NCI-H128 (cell line): ENCODE data around the gene TUBA8.
"Not testable (repeated sequence)": the region's sequence is repeated elsewhere in the genome, so short reads cannot be mapped to it uniquely, and the experiment has no call there.

Experiments
- DNase-seq: peaks from one replicate; lab custom pipeline; 2025; ENCODE audit not compliant: unreplicated experiment; lab: John Stamatoyannopoulos, UW

TUBA8 gene

GRCh38 chr22:18105981-18106380, 4.6 kb upstream of the TUBA8 start:
- not testable (repeated sequence) for DNase-seq

GRCh38 chr22:18106550-18107341, 3.9 kb upstream of the TUBA8 start:
- not testable (repeated sequence) for DNase-seq

- no peak for DNase-seq
Observed at GRCh38 chr22:18108187-18108586, 2.4 kb upstream of the TUBA8 start.

DNA sequence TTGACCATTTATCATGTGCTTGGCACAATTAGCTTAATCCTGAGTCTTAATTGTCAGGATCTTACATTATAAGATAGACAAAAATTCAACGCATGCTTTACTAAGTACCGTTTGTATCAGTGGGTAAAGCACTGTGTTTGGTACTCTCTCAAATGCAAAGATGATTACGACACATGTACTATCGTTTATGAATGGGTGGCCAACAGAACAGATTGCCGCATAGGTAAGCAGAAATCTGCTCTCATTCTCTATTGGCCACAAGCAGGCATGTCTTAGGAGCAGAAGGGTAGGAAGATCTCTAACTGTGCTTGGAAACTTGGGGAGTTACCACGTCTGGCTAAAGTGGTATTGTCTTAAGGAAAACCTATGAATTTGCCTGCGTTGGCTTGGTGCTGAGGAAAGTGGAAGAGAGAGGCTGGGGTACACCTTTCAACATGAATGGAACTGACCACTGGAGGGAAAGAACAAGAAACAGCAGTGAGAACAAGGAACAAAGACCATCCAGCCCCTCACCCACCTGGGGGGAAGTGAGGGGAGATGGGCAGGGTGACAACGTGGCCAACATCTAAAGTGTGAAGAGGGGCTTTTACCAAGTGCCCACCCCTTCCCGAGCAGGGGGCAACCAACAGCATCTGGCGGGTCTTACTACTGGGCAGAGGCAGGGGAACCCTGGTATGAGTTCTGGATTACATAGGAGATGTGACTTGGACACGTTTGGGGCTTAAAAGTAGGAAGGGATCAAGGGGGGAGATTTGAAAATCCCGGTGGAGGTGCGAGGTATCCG, 1.0 kb upstream of the TUBA8 start:
- no peak for DNase-seq

DNA sequence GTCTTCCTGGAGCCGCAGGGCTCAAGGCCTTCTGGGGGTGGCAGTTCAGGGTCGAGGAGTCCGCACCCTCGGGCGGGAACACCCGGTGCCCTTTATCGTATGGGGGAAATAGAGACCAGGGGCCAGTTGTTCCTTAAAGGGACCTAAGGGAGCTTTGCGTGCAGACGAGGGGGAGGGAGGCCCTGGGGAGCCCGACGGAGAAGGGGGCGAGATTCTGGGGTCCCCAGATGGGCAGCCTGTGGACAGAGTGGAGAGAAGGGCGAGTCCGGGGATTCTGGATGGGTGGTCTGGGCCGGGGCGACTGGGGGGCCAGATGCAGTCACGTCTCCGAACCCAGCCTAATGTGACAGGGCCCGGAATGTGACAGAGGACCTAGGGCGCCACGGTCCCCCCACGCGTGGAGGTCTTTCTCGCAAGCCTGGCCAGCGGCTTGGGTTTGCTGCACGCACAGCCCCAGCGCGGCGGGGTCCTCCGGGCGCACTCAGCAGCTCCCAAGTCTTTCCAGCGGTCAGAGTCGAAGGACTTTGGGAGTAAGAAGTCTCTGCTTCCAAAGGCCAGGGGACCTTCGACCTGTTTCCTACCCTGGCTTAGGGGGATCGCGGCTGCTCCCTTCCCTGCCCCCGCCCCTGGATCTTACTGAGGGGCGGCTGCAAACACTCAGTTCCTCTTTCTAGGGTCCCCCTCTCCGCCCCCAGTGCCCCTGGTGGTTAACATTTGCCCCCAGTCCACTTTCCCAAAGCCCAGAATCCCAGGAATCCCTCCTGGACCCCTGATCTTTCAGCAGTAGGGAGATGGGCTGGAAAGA, 547 bp downstream of the TUBA8 start:
- DNase-seq = no peak

DNA sequence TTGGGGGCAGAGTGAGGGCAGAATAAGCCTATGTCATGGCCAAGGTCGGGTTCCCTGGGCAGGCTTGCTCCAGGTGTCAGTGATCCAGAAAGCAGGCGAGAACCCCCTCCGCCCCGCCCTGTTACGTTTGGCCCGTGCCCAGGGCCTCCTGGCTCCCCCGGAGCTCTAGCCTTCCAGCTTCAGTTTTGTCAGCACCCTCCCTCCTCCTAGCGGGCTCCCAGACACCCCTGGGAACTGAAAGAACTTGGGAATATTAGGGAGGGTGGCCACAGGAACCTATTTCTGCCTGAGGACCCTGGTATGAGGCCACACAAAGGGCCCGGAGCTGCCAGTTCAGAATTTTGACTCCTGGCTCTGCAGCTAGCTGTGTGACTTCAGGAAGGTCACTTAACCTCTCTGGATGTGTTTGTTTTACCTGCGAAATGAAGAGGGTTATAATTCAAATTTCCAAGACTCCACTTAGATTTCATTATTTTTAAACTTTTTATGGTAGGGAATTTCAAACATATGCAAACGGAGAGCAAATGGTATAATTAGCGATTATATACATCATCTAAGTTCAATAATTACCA, 1.2 kb downstream of the TUBA8 start:
- no peak for DNase-seq

DNA sequence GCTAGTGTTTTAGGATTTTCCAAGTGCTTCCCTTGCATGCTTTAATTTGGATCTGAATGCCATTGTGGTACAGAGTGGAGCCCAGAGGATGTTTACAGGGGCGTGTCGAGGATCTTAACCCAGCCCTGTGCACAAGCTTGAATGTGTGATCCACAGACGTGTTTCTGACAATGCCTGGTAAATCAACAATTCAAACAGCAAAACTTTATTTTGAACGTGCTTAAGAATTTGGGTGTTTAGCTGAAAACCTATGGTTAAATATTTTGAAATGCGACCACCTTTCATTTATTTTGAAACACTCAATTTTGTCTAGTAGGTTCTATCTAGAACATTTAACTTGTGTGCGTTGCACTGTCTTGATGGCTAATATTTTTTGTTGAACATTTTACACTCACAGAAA, 1.8 kb downstream of the TUBA8 start:
- no peak for DNase-seq

DNA sequence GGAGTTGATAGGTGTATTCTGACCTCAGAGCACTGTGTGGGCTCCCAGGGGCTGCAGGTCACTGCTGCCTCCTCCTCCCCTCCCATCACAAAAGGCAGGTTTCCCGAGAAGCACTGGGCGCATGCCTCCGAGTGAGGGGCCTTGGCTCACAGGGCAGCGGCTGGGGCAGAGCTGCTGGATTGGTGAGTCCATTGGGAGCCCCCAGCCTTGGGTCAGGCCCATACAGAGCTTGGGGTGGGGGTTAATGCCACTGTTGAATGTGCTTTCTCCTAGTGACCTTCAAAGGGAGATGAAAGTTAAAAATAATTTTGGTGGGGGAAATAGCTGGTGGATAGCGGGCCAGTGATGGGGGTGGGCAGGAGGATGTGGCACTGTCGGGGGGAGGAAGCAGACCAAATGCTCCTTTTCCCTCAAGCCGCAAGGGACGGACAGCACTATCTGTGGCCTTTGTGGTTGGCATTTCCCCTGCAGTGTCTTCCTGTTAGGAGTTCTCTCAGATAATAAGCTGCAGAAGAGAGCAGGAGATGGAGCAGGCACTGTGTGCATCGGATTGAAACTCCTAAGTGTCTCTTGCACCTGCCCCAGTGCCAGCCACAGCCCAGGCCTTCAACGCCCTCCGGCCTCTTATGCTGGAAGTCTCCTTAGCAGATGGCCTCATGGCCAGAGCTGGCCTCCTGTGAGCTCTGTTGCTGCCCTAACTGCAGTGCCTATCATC, 3.2 kb downstream of the TUBA8 start:
- no peak for DNase-seq

- no peak for DNase-seq
Observed at GRCh38 chr22:18114495-18114894, 3.9 kb downstream of the TUBA8 start.

GRCh38 chr22:18114976-18115652, 4.5 kb downstream of the TUBA8 start:
- DNase-seq = no peak

DNA sequence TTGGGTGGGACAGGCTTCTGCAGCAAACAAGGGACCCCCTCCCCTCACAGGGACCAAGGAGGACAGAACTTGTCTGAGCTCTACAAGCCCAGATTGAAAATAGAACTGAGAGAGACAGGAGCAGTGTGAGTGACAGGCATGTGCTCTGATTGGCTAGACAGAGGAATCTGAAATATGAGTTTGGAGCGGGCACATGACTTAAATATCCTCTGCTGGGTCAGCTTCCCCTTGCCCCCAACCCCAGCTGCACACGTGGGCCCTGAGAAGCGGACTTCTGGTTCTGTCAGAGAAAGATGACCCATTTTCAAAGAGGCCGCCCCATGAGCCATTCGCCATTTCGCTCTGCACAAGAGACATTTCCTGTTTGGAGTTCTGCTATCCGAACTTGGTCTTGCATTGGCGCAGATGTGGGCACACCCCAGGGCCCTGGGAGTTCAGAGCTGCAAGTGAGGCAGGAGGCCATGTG, 5.3 kb downstream of the TUBA8 start:
- DNase-seq = no peak

GRCh38 chr22:18116634-18117033, 6.0 kb downstream of the TUBA8 start:
- DNase-seq = no peak

DNA sequence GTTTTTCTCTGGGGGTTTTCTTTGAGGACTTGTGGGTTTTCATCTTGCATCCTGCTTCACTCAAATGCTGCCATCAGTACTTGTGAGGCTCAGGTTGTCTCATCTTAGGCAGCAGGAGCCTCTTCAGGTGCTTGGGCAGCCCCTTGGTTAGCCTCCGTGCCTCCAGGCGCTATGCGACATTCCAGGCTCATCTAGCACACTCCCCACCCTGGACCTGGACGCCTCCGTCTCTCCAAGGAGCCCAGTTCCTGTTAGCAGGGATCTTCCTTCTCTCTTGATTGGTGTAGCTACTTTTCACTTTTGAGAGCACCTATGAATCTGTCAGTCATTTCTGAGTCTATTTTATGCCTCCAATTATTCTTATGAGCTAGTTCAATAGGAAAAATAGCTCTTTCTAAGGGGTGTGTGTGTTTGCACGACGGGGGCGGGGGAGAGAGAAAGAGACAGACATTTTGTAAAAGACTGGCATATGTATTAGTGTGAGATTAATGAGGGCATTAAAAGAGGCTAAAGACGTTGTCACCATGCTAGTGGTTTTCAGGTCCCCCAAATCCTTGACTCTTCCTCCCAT, 7.8 kb downstream of the TUBA8 start:
- DNase-seq = no peak

DNA sequence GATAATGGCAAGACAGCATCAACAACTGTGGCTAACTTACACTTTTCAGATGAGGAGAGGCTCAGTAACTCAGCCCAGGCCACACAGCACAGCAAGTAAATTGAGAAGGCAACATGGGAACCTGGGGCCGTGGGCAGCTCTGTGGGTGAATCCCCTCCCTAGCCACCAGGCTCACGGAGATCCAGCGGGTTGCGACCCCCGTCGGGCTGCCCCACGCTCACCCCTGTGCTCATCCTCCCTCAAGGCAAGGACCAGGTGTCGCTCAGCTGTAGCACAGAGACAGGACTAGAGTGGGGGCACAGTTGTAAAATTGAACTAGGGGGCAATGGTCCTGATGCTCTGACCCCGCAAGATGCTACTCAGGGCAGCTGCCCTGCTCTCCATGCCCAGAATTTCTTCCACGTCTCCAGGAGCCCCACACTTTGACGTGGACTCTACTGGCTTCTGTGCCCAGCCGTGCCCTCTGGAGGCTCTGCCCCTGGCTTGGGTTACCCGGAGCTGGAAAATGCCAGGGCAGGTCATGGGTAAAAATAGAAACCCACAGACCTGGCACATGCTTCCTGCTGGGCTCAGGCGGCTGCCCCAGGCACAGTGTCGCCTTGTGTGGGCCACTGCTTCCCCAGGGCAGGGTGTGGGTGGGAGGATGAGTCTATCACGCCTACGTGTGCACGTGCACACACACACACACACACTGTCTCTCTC, 9.0 kb downstream of the TUBA8 start:
- DNase-seq = no peak

DNA sequence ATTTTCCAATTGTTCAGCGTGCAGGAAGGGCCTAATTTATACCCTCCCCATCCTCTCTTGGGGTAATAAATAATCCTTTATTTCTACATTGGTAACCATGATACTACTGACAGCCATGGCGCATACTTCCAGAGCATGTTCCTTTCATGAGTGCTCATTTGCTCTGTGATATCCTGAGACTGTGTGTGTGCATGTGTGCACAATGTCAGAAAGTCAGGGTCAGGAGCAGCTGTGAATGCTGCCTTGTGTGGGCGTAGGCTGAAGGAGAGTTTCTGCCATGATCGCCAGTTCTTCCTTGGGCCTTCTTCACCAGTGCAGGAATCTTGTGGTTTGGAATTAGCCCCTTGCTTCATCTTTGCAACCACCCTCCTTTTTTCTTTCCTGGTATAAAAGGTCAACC, 10.2 kb downstream of the TUBA8 start:
- DNase-seq = no peak

- DNase-seq = no peak
Observed at GRCh38 chr22:18121506-18121905, 10.9 kb downstream of the TUBA8 start.

GRCh38 chr22:18121954-18122554, 11.4 kb downstream of the TUBA8 start:
- DNase-seq = no peak

DNA sequence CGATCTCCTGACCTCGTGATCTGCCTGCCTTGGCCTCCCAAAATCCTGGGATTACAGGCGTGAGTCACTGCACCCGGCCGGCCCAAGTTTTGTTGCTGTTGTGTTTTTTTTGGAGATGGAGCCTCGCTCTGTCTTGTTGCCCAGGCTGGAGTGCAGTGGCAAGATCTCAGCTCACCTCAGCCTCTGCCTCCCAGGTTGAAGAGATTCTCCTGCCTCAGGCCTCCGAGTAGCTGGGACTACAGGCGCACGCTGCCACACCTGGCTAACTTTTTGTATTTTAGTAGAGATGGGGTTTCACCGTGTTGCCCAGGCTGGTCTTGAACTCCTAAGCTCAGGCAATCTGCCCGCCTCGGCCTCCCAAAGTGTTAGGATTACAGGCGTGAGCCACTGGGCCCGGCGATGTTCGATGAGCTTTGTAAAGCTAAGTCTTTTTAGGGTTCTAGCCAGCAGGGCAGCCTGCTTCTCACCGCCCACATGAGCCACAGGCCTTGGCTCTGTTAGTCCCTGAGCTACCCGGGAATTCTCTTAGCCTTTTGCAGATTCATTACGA, 12.9 kb downstream of the TUBA8 start:
- DNase-seq = not testable (repeated sequence)
